K562 (cell line): ENCODE results near the gene CEP72. TPM values are rescaled to one million over a fixed set of nuclear protein-coding genes. Genes with fewer than 3 reads are reported as not detected.

ENCODE experiments used
- ATAC-seq: fragments of 200-7000 bp; cut with Tn5 transposase; 3 replicates; pipeline ENCODE4 v1.9.1; 2020; ENCODE audit warnings: moderate library complexity
- BruUV-seq: library from RNA; stranded (reverse); fragments of 400-500 nt; replicated peaks from 2 replicates; lab custom pipeline; 2021; lab: Mats Ljungman, UMichigan
- CTCF ChIA-PET: fragments of 300-600 bp; formaldehyde crosslinking; extraction: SDS; loops from one replicate; lab custom pipeline; 2021; ENCODE audit warnings: low intra/inter-chr PET ratio; lab: Yijun Ruan, JAX
- POLR2A ChIA-PET: fragments of 300-600, 350-650 bp; sonication (Branson Sonifier 250); formaldehyde crosslinking; extraction: SDS; loops from one replicate; lab custom pipeline; 2021; ENCODE audit warnings: antibody characterized with exemption, inconsistent platforms; lab: Yijun Ruan, JAX
- DNase-seq, 4 experiments: peaks; one replicate each; pipeline versions ENCODE4 v3.0.0 to v3.0.0-alpha.2; 2011 to 2018; ENCODE audit warnings: low spot score in 3 of 4, mixed read lengths in 3 of 4; ENCODE audit errors: extremely low read depth in 1 of 4
- FAIRE-seq: peaks from 2 replicates; lab custom pipeline; 2011; peaks lifted over from hg19 to GRCh38; lab: Jason Lieb, UNC
- H2AFZ ChIP-seq: 2 replicates; pipeline ENCODE4 v1.6.0; 2011; ENCODE audit warnings: low read depth, low read length, control low read depth, inconsistent platforms
- H3K27ac ChIP-seq: fragments of 200-600 bp; 3 replicates; pipeline ENCODE4 v1.8.0; 2011; ENCODE audit warnings: low read depth, mild to moderate bottlenecking, control low read depth, inconsistent platforms, low read length, moderate library complexity, mixed read lengths; ENCODE audit errors: extremely low read depth
- H3K27me3 ChIP-seq, 2 experiments: fragments of 300-600 bp in 1 of 2; 2 replicates in 1 of 2; 3 replicates in 1 of 2; pipeline versions ENCODE4 v1.6.0 to v1.8.0; 2011; ENCODE audit warnings: inconsistent platforms in 2 of 2, low read length in 2 of 2, mild to moderate bottlenecking in 1 of 2, mixed read lengths in 1 of 2, moderate library complexity in 1 of 2; ENCODE audit not compliant: control insufficient read depth in 2 of 2, insufficient read depth in 2 of 2
- H3K36me3 ChIP-seq: fragments of 300-600 bp; 3 replicates; pipeline ENCODE4 v1.8.0; 2011; ENCODE audit warnings: mild to moderate bottlenecking, low read length, inconsistent platforms; ENCODE audit not compliant: control insufficient read depth, insufficient read depth
- H3K4me1 ChIP-seq, 2 experiments: fragments of 200-600 bp in 1 of 2; replicated peaks in 1 of 2; 2 replicates in 1 of 2; 3 replicates in 1 of 2; pipeline versions ENCODE4 v1.5.1 to v1.8.0; 2011; ENCODE audit warnings: inconsistent platforms in 2 of 2, low read length in 2 of 2, mild to moderate bottlenecking in 1 of 2, mixed read lengths in 1 of 2, moderate library complexity in 1 of 2; ENCODE audit not compliant: control insufficient read depth in 2 of 2, insufficient read depth in 2 of 2
- H3K4me2 ChIP-seq: 2 replicates; pipeline ENCODE4 v1.6.1; 2011; ENCODE audit warnings: low read length, control low read depth, inconsistent platforms, mixed read lengths; ENCODE audit not compliant: insufficient read depth
- H3K4me3 ChIP-seq: fragments of 200-600 bp; sonication (generic), shearing (Covaris generic); 2 replicates; pipeline ENCODE4 v1.5.1; 2016; ENCODE audit warnings: control low read depth, inconsistent platforms
- H3K79me2 ChIP-seq: fragments of 200-600 bp; 3 replicates; pipeline ENCODE4 v1.8.0; 2011; ENCODE audit warnings: low read length, inconsistent platforms; ENCODE audit not compliant: control insufficient read depth, insufficient read depth
- H3K9ac ChIP-seq, 2 experiments: 2 replicates each; pipeline versions ENCODE4 v1.6.0 to v1.6.1; 2011; ENCODE audit warnings: low read depth in 2 of 2, low read length in 2 of 2, control low read depth in 1 of 2, inconsistent platforms in 1 of 2, mild to moderate bottlenecking in 1 of 2, mixed read lengths in 1 of 2; ENCODE audit not compliant: insufficient read depth in 1 of 2
- H3K9me1 ChIP-seq: one replicate; pipeline ENCODE4 v1.6.0; 2011; ENCODE audit warnings: inconsistent platforms, mild to moderate bottlenecking, low read length, moderate library complexity; ENCODE audit not compliant: control insufficient read depth, insufficient read depth
- H3K9me3 ChIP-seq: replicated peaks from 2 replicates; pipeline ENCODE4 v1.5.1; 2011; ENCODE audit warnings: low read depth, low read length, inconsistent platforms; ENCODE audit not compliant: control insufficient read depth, insufficient read depth
- H4K20me1 ChIP-seq: replicated peaks from 2 replicates; pipeline ENCODE4 v1.6.1; 2011; ENCODE audit warnings: low read length, inconsistent platforms, mixed read lengths; ENCODE audit not compliant: control insufficient read depth, insufficient read depth
- ARID2 ChIP-seq: fragments of 450-650 bp; IDR thresholded peaks from 2 replicates; pipeline ENCODE4 v1.6.1; 2017; ENCODE audit warnings: antibody characterized with exemption, mild to moderate bottlenecking
- CEBPB ChIP-seq: fragments of 450-650 bp; IDR thresholded peaks from 2 replicates; pipeline ENCODE4 v1.6.1; 2016; ENCODE audit warnings: missing genetic modification characterization, missing compliant biosample characterization
- HDGF ChIP-seq: fragments of 450-650 bp; IDR thresholded peaks from 2 replicates; pipeline ENCODE4 v1.6.1; 2016
- HINFP ChIP-seq: fragments of 450-650 bp; conservative IDR thresholded peaks from 2 replicates; pipeline ENCODE4 v1.6.1; 2016; ENCODE audit warnings: missing genetic modification characterization, low read depth, mild to moderate bottlenecking, control low read depth, missing compliant biosample characterization
- MEF2D ChIP-seq: conservative IDR thresholded peaks from 2 replicates; pipeline ENCODE4 v1.6.1; 2016; ENCODE audit warnings: low read depth, missing genetic modification characterization, missing compliant biosample characterization
- NONO ChIP-seq, 2 experiments: fragments of 200-400 bp in 1 of 2; fragments of 450-650 bp in 1 of 2; formaldehyde crosslinking in 1 of 2; IDR thresholded peaks; 2 replicates each; pipeline ENCODE4 v1.6.1; 2017; ENCODE audit warnings: low read depth in 2 of 2, mild to moderate bottlenecking in 2 of 2, moderate library complexity in 2 of 2, low read length in 1 of 2
- PBX2 ChIP-seq, 2 experiments: IDR thresholded peaks in 1 of 2; conservative IDR thresholded peaks in 1 of 2; 2 replicates each; pipeline ENCODE4 v1.6.1; 2016; ENCODE audit warnings: low read depth in 2 of 2, mild to moderate bottlenecking in 1 of 2, missing compliant biosample characterization in 1 of 2, missing genetic modification characterization in 1 of 2, moderate library complexity in 1 of 2
- SMARCC2 ChIP-seq: fragments of 450-650 bp; IDR thresholded peaks from 2 replicates; pipeline ENCODE4 v1.6.1; 2017; ENCODE audit warnings: antibody characterized with exemption, moderate library complexity, mild to moderate bottlenecking, low read depth
- TEAD1 ChIP-seq, 2 experiments: fragments of 450-650 bp in 1 of 2; sonication (generic) in 1 of 2; formaldehyde crosslinking; IDR thresholded peaks; 2 replicates each; pipeline versions ENCODE4 v1.4.0 to v1.8.0; 2020 to 2022; ENCODE audit warnings: mild to moderate bottlenecking in 2 of 2, missing genetic modification reagents in 1 of 2
- WGBS: fragments of 100-300 bp; shearing (Covaris generic); methylation state at CpG from one replicate; pipeline ENCODE4 v1.1.6; 2016; ENCODE audit warnings: low coverage, mixed read lengths; ENCODE audit not compliant: insufficient coverage; ENCODE audit errors: missing lambda C conversion rate; 5-methylcytosine and 5-hydroxymethylcytosine counted together
- in situ Hi-C: fragments of 300-500 bp; cut with MboI; formaldehyde crosslinking; loops from 4 replicates; pipeline ENCODE4 v1.15.0; 2018; ENCODE audit warnings: inconsistent platforms, mixed read lengths
- intact Hi-C: fragments of 100-400 bp; cut with micrococcal nuclease; formaldehyde crosslinking; loops from 2 replicates; pipeline ENCODE4 v1.14.2; 2022
- polyA plus RNA-seq, 8 experiments: library from polyadenylated mRNA; depleted of rRNA in 4 of 8; stranded (reverse) in 5 of 8; unstranded in 3 of 8; fragments of >200 nt; fragmentation: Nextera tagmentation in 2 of 8; fragmentation: Illumina TruSeq in 1 of 8; extraction: Ambion mirVana in 2 of 8; extraction: Trizol in 1 of 8; gene quantifications; 2 replicates each; pipeline versions ENCODE4 v1.2.1 to v1.2.3, GENCODE V29; 2011 to 2014; ENCODE audit warnings: inconsistent platforms in 1 of 8, missing spikeins in 1 of 8
- total RNA-seq, 7 experiments: library from RNA; depleted of rRNA in 6 of 7; stranded (reverse); fragments of >200 nt in 6 of 7; fragmentation: Illumina TruSeq in 2 of 7; extraction: Trizol in 2 of 7; gene quantifications; 2 replicates each; pipeline versions ENCODE4 v1.2.1 to v1.2.3, GENCODE V29; 2011 to 2021; ENCODE audit warnings: low replicate concordance in 1 of 7

Gene CEP72
- total and polyA plus RNA-seq, 9 of the 15 experiments (the other 6 are each of a cell fraction or from before 2014, with no cell fraction given), result 0.89 to 38.1 (median 14.2) TPM

DNA sequence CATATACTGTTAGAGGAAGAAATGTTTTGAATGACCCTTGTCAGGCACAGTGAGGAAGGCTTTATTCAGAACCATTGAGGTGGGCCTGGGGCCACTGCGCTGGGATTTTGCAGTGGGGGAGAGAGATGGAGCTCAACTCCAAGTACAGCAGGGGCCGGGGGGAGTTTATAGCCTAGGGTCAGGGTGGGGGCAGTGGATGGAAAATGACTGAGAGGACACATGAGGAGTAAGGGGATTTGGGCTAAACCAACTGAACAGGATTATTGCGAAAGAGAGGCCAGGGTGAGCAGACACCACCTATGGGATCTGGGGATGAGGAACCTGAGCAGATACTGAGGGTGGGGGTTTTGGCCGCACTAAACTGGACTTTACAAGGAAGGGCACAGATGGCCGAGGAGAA lies 6.3 kb downstream of the CEP72 start:
- no TSS peak for BruUV-seq
- WGBS, result 93% methylated on average over 5 of the region's 5 CpGs
- ATAC-seq (no peak), FAIRE-seq (no peak), DNase-seq (no peak)
- peaks cover 50% of the 10 kb centered on the region for H3K79me2 ChIP-seq
- TF ChIP-seq ARID2, result no peak
- no peak for TF ChIP-seq MEF2D (tag)
- TF ChIP-seq HINFP (tag), result no peak
- no peak for TF ChIP-seq NONO (IDR thresholded peaks at IDR 0.05; ENCODE audit: low read depth in 2 of 2, low read length in 1 of 2)
- no peak for TF ChIP-seq TEAD1 (CRISPR knock-in tag; IDR thresholded peaks at IDR 0.05)
- no peak for TF ChIP-seq SMARCC2
- peak; percentile 79 for TF ChIP-seq CEBPB (tag)
- TF ChIP-seq PBX2 (CRISPR knock-in tag; IDR thresholded peaks at IDR 0.05; ENCODE audit: low read depth), result no peak
- no peak for TF ChIP-seq PBX2 (tag; conservative IDR thresholded peaks at IDR 0.05; ENCODE audit: low read depth)
- TF ChIP-seq HDGF, result no peak
- intact Hi-C loops (loop anchor here (10.0 kb wide), 1 partner anchor 144 kb away; no protein-coding TSS in a partner anchor), in situ Hi-C loops (no loop called here)
- peaks cover 25% of the 10 kb centered on the region for H4K20me1 ChIP-seq
- H3K4me3 ChIP-seq, result no peak overlapping the region
- H3K9ac ChIP-seq, result no peak overlapping the region
- POLR2A ChIA-PET, result interaction anchor here (0.6 to 1.3 kb wide), 2 partner anchors 172 to 263 kb away, joined by 3 read pairs; no protein-coding TSS in a partner anchor
- H3K27ac ChIP-seq, result no peak overlapping the region
- peaks cover 8 to 21% of the 10 kb centered on the region in 2 experiments for H3K4me1 ChIP-seq
- CTCF ChIA-PET, result no interaction called here
- H3K9me3 ChIP-seq, result no peaks in the 10 kb centered on the region
- H2AFZ ChIP-seq, result no peak overlapping the region
- no peaks in the 10 kb centered on the region for H3K27me3 ChIP-seq
- no peak overlapping the region for H3K4me2 ChIP-seq
- peaks cover 12% of the 10 kb centered on the region for H3K9me1 ChIP-seq
- H3K36me3 ChIP-seq, result peaks cover 88% of the 10 kb centered on the region
